NCI-H510A treated with DMSO at 0.1 percent for 48 hours (cell line): ENCODE results near the gene GP9.
"Not testable (repeated sequence)": the region's sequence is repeated elsewhere in the genome, so short reads cannot be mapped to it uniquely, and the experiment has no call there.

Source experiments
- DNase-seq: peaks from one replicate; lab custom pipeline; 2025; lab: John Stamatoyannopoulos, UW

Gene GP9

GRCh38 chr3:129111076-129111780, 50.6 kb downstream of the GP9 start:
- DNase-seq, result not testable (repeated sequence)
